Caco-2 (cell line): Measurements from ENCODE around the gene SYNPO2. TPM values are rescaled to one million over a fixed set of nuclear protein-coding genes. Genes with fewer than 3 reads are reported as not detected.

Source experiments
- BruUV-seq: library from RNA; stranded (reverse); fragments of 400-500 nt; replicated peaks from 2 replicates; lab custom pipeline; 2021; lab: Mats Ljungman, UMichigan
- CTCF ChIA-PET: fragments of 300-600 bp; sonication (Branson Sonifier 250); formaldehyde crosslinking; loops from one replicate; lab custom pipeline; 2022; ENCODE audit warnings: antibody characterized with exemption; lab: Charles Lee
- POLR2A ChIA-PET: fragments of 300-600 bp; sonication (Branson Sonifier 250); formaldehyde crosslinking; loops from one replicate; lab custom pipeline; 2022; ENCODE audit warnings: antibody characterized with exemption; lab: Charles Lee
- DNase-seq, 2 experiments: peaks; one replicate each; pipeline versions ENCODE4 v3.0.0 to v3.0.0-alpha.2; 2020 to 2022
- H3K27me3 ChIP-seq: replicated peaks from 2 replicates; pipeline ENCODE4 v1.6.0; 2011; ENCODE audit warnings: low read length; ENCODE audit not compliant: control insufficient read depth, insufficient read depth
- H3K36me3 ChIP-seq: 2 replicates; pipeline ENCODE4 v1.5.1; 2011; ENCODE audit warnings: low read length; ENCODE audit not compliant: control insufficient read depth, insufficient read depth
- H3K4me1 ChIP-seq: fragments of 250-450 bp; sonication (Bioruptor Pico); 2 replicates; pipeline ENCODE4 v1.5.1; 2020; ENCODE audit warnings: mild to moderate bottlenecking
- H3K4me3 ChIP-seq: 2 replicates; pipeline ENCODE4 v1.5.1; 2011; ENCODE audit warnings: low read depth, mild to moderate bottlenecking, control low read depth, low read length
- H3K9me3 ChIP-seq: fragments of 250-450 bp; sonication (Bioruptor Pico); 2 replicates; pipeline ENCODE4 v1.5.1; 2020; ENCODE audit warnings: mild to moderate bottlenecking, moderate library complexity
- H3K27ac Mint-ChIP-seq: one replicate; pipeline ENCODE4 v1.8.0; 2022; ENCODE audit warnings: mixed read lengths; ENCODE audit not compliant: unreplicated experiment
- H3K27me3 Mint-ChIP-seq: one replicate; pipeline ENCODE4 v1.8.0; 2022; ENCODE audit warnings: mixed read lengths; ENCODE audit not compliant: insufficient read depth, unreplicated experiment
- H3K36me3 Mint-ChIP-seq: one replicate; pipeline ENCODE4 v1.8.0; 2022; ENCODE audit warnings: mild to moderate bottlenecking, mixed read lengths; ENCODE audit not compliant: insufficient read depth, unreplicated experiment
- H3K4me1 Mint-ChIP-seq: one replicate; pipeline ENCODE4 v1.8.0; 2022; ENCODE audit warnings: low read depth, mixed read lengths; ENCODE audit not compliant: unreplicated experiment
- H3K4me3 Mint-ChIP-seq: one replicate; pipeline ENCODE4 v1.8.0; 2022; ENCODE audit warnings: mild to moderate bottlenecking, moderate library complexity, mixed read lengths; ENCODE audit not compliant: unreplicated experiment
- H3K9me3 Mint-ChIP-seq: one replicate; pipeline ENCODE4 v1.8.0; 2022; ENCODE audit warnings: mixed read lengths; ENCODE audit not compliant: unreplicated experiment
- intact Hi-C: fragments of 100-400 bp; cut with micrococcal nuclease; formaldehyde crosslinking; loops from one replicate; pipeline ENCODE4 v1.10.0; 2022; ENCODE audit not compliant: unreplicated experiment
- total RNA-seq: library from RNA; stranded (reverse); gene quantifications from 2 replicates; pipeline ENCODE4 v1.2.3, GENCODE V29; 2022
- TF ChIP-seq, protein P1 (sequence below), 2 experiments: fragments of 200-600 bp in 1 of 2; IDR thresholded peaks; 1 replicate in 1 of 2; 2 replicates in 1 of 2; pipeline versions ENCODE4 v1.5.1 to v1.8.0; 2011 to 2022; ENCODE audit warnings: antibody characterized with exemption in 1 of 2, control low read depth in 1 of 2, inconsistent platforms in 1 of 2, low read depth in 1 of 2, low read length in 1 of 2, mild to moderate bottlenecking in 1 of 2, moderate library complexity in 1 of 2; ENCODE audit not compliant: insufficient read depth in 1 of 2, severe bottlenecking in 1 of 2, unreplicated experiment in 1 of 2

Gene SYNPO2
- total RNA-seq, 1 experiment from 2014 or later = 0.16 TPM

DNA sequence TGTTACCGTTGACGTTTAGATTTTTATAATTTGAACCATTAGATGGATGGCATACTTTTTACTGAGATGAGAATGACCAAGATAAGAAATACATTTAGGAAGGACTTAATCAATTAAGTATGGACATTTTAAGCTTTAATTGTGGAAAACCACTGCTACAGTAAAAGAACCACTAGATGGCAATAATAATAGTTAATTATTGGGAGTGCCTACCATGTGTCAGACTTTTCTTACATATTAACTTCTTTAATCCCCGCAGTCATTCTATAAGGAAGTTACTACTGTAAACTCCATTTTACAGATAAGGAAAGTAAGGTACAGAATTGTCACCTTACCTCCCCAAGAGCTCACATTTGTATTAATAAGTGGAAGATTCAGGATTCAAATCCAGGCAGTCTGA, 198.5 kb downstream of the SYNPO2 start:
- Mint-ChIP-seq H3K4me1 (peaks cover 20% of the 10 kb centered on the region), H3K36me3 (no peaks in the 10 kb centered on the region), H3K27ac (peak overlapping the region; percentile 23), H3K9me3 (peaks cover 50% of the 10 kb centered on the region), H3K4me3 (no peak overlapping the region), H3K27me3 (no peaks in the 10 kb centered on the region)
- peaks cover 37% of the 10 kb centered on the region for H3K4me1 ChIP-seq
- peaks cover 3% of the 10 kb centered on the region for H3K9me3 ChIP-seq
- ChIA-PET POLR2A (no interaction called here), CTCF (interaction anchor here (0.8 kb wide), 1 partner anchor 45 kb away, joined by 3 read pairs; no protein-coding TSS in a partner anchor)
- no peak for DNase-seq
- no TSS peak for BruUV-seq
- TF ChIP-seq, protein P1, sequence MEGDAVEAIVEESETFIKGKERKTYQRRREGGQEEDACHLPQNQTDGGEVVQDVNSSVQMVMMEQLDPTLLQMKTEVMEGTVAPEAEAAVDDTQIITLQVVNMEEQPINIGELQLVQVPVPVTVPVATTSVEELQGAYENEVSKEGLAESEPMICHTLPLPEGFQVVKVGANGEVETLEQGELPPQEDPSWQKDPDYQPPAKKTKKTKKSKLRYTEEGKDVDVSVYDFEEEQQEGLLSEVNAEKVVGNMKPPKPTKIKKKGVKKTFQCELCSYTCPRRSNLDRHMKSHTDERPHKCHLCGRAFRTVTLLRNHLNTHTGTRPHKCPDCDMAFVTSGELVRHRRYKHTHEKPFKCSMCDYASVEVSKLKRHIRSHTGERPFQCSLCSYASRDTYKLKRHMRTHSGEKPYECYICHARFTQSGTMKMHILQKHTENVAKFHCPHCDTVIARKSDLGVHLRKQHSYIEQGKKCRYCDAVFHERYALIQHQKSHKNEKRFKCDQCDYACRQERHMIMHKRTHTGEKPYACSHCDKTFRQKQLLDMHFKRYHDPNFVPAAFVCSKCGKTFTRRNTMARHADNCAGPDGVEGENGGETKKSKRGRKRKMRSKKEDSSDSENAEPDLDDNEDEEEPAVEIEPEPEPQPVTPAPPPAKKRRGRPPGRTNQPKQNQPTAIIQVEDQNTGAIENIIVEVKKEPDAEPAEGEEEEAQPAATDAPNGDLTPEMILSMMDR (IDR thresholded peaks at IDR 0.05; ENCODE audit: insufficient read depth in 1 of 2, low read depth in 1 of 2, low read length in 1 of 2, severe bottlenecking in 1 of 2, unreplicated experiment in 1 of 2) = no peak
- intact Hi-C loops = no loop called here
- H3K27me3 ChIP-seq = no peaks in the 10 kb centered on the region
- H3K4me3 ChIP-seq = no peak overlapping the region
- no peaks in the 10 kb centered on the region for H3K36me3 ChIP-seq

DNA sequence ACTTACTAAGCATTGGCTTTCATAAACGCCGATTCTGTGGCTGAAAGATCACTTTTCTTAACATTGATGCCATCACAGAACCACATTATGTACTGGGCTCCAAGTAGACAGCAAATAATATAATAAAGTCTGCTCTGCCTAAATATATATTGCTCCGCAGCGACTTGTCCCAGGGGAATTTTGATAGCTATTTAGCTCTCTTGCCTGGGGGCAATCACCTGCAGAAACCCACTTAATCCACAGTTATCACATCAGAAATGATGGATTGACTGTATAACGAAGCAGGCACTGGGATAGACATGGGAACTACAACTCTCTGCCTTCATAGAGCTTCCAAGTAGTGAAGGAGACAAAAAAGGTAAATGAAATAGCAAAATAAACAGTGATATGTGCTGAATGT, 199.0 kb downstream of the SYNPO2 start:
- Histone ChIP-seq H3K27me3 (no peaks in the 10 kb centered on the region), H3K4me3 (no peak overlapping the region), H3K36me3 (no peaks in the 10 kb centered on the region), H3K9me3 (peaks cover 3% of the 10 kb centered on the region), H3K4me1 (peaks cover 34% of the 10 kb centered on the region)
- Mint-ChIP-seq H3K4me3 (no peak overlapping the region), H3K27me3 (no peaks in the 10 kb centered on the region), H3K9me3 (peaks cover 53% of the 10 kb centered on the region), H3K4me1 (peaks cover 22% of the 10 kb centered on the region), H3K36me3 (no peaks in the 10 kb centered on the region), H3K27ac (peak overlapping the region; percentile 23)
- no TSS peak for BruUV-seq
- POLR2A ChIA-PET = no interaction called here
- TF ChIP-seq, protein P1 (IDR thresholded peaks at IDR 0.05; ENCODE audit: insufficient read depth in 1 of 2, low read depth in 1 of 2, low read length in 1 of 2, severe bottlenecking in 1 of 2, unreplicated experiment in 1 of 2) = no peak
- CTCF ChIA-PET = no interaction called here
- intact Hi-C loops = no loop called here
- DNase-seq = no peak

DNA sequence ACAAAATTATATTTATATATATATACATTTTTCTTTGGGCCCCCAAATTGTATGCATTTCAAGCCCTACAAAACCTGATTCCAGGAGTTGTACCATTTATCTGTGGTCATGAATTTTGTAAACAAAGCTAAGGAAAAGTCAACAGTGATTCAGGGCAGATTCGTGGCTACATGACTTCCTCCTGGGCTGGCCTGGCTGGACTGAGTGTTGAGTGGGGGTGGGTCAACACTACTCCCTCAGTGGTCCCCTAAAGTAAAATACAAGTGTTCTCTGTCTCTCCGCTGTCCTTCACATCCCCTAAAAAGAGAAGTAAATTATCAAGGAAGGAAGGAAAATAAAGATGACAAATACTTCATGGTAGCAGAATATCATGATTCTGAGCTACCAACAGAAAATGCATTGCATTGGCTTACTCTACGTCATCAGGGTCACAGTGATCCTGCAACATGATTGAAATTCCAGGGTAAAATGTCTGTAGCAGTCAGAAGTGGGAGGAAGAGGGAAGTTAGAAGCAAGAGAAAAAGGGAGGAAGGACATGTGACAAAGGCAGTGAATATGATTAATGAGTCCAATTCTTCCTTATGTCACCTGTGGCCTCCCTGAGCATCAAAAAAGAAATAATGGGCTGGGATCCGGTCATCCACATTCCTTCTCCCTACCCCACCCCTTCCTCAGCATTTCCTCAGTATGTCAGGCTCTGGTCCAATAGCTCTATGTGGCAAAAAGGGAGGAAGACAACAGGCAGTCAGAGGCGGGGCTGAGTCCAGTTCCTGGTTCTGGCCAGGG, 204.6 kb downstream of the SYNPO2 start:
- TF ChIP-seq, protein P1 (IDR thresholded peaks at IDR 0.05; ENCODE audit: insufficient read depth in 1 of 2, low read depth in 1 of 2, low read length in 1 of 2, severe bottlenecking in 1 of 2, unreplicated experiment in 1 of 2) = no peak
- CTCF ChIA-PET = interaction anchor here (1.3 kb wide), 1 partner anchor 51 kb away, joined by 3 read pairs; no protein-coding TSS in a partner anchor
- peaks cover 34% of the 10 kb centered on the region for H3K4me1 ChIP-seq
- no peaks in the 10 kb centered on the region for H3K36me3 ChIP-seq
- no peak overlapping the region for H3K4me3 ChIP-seq
- intact Hi-C loops = loop anchor here (1.0 kb wide), 2 partner anchors 10 to 12 kb away; no protein-coding TSS in a partner anchor
- Mint-ChIP-seq H3K36me3 (peaks cover 6% of the 10 kb centered on the region), H3K27me3 (no peaks in the 10 kb centered on the region), H3K27ac (peak overlapping the region; percentile 86), H3K9me3 (peaks cover 39% of the 10 kb centered on the region), H3K4me1 (peaks cover 40% of the 10 kb centered on the region), H3K4me3 (peak overlapping the region; percentile 28)
- no TSS peak for BruUV-seq
- H3K9me3 ChIP-seq = peaks cover 3% of the 10 kb centered on the region
- H3K27me3 ChIP-seq = no peaks in the 10 kb centered on the region
- POLR2A ChIA-PET = interaction anchor here (0.7 kb wide), 1 partner anchor 47 kb away, joined by 5 read pairs; no protein-coding TSS in a partner anchor
- DNase-seq = peak; percentile 37 to 42
